GM12878 (cell line): ENCODE measurements around the gene ADCYAP1R1. TPM values are rescaled to one million over a fixed set of nuclear protein-coding genes. Genes with fewer than 3 reads are reported as not detected.

Experiments
- ATAC-seq: fragments of 200-7000 bp; cut with Tn5 transposase; 3 replicates; pipeline ENCODE4 v1.9.1; 2020; ENCODE audit warnings: mild to moderate bottlenecking, moderate library complexity
- BruUV-seq: library from RNA; stranded (reverse); fragments of 400-500 nt; replicated peaks from 2 replicates; lab custom pipeline; 2021; lab: Mats Ljungman, UMichigan
- CTCF ChIA-PET: fragments of 300-600 bp; sonication (Branson Sonifier 250); formaldehyde crosslinking; extraction: SDS; loops from one replicate; lab custom pipeline; 2021; ENCODE audit warnings: inconsistent platforms; lab: Yijun Ruan, JAX
- POLR2A ChIA-PET: fragments of 350-600 bp; formaldehyde crosslinking; extraction: SDS; loops from one replicate; lab custom pipeline; 2021; ENCODE audit warnings: inconsistent platforms; lab: Charles Lee
- RAD21 ChIA-PET: fragments of 300-600 bp; sonication (Branson Sonifier 250); formaldehyde crosslinking; loops from one replicate; lab custom pipeline; 2023; ENCODE audit warnings: antibody characterized with exemption; ENCODE audit not compliant: unreplicated experiment; lab: Charles Lee
- SMC1A ChIA-PET: fragments of 300-600 bp; sonication (Branson Sonifier 250); formaldehyde crosslinking; loops from one replicate; lab custom pipeline; 2023; ENCODE audit not compliant: unreplicated experiment, uncharacterized antibody; lab: Charles Lee
- DNase-seq: peaks from one replicate; pipeline ENCODE4 v3.0.0-alpha.2; 2011; ENCODE audit warnings: low read depth, low spot score
- FAIRE-seq: peaks from 3 replicates; lab custom pipeline; 2011; peaks lifted over from hg19 to GRCh38; lab: Jason Lieb, UNC
- H2AFZ ChIP-seq: 2 replicates; pipeline ENCODE4 v1.6.0; 2011; ENCODE audit warnings: low read depth, low read length, control low read depth; ENCODE audit not compliant: control insufficient read depth
- H3K27ac ChIP-seq: 2 replicates; pipeline ENCODE4 v1.5.1; 2011; ENCODE audit warnings: control low read depth; ENCODE audit not compliant: control insufficient read depth, insufficient read depth
- H3K27me3 ChIP-seq, 2 experiments: replicated peaks in 1 of 2; 2 replicates each; pipeline versions ENCODE4 v1.6.0 to v1.6.1; 2011; ENCODE audit warnings: low read length in 1 of 2; ENCODE audit not compliant: control insufficient read depth in 2 of 2, insufficient read depth in 2 of 2
- H3K36me3 ChIP-seq, 2 experiments: 2 replicates each; pipeline ENCODE4 v1.5.1; 2011; ENCODE audit warnings: low read length in 1 of 2; ENCODE audit not compliant: control insufficient read depth in 2 of 2, insufficient read depth in 2 of 2
- H3K4me1 ChIP-seq: 2 replicates; pipeline ENCODE4 v1.6.1; 2011; ENCODE audit warnings: mild to moderate bottlenecking, low read length, moderate library complexity, mixed read lengths; ENCODE audit not compliant: control insufficient read depth, insufficient read depth
- H3K4me2 ChIP-seq: 2 replicates; pipeline ENCODE4 v1.6.0; 2011; ENCODE audit warnings: control low read depth; ENCODE audit not compliant: control insufficient read depth, insufficient read depth
- H3K4me3 ChIP-seq: fragments of 200-600 bp; sonication (generic); 2 replicates; pipeline ENCODE4 v1.5.1; 2016
- H3K79me2 ChIP-seq: 2 replicates; pipeline ENCODE4 v1.6.0; 2011; ENCODE audit warnings: low read length; ENCODE audit not compliant: control insufficient read depth, insufficient read depth
- H3K9ac ChIP-seq: 2 replicates; pipeline ENCODE4 v1.8.0; 2011; ENCODE audit warnings: low read length, control low read depth, mixed read lengths; ENCODE audit not compliant: control insufficient read depth, insufficient read depth
- H3K9me3 ChIP-seq: replicated peaks from 3 replicates; pipeline ENCODE4 v1.5.1; 2011; ENCODE audit warnings: mild to moderate bottlenecking, low read length; ENCODE audit not compliant: control insufficient read depth, insufficient read depth
- H4K20me1 ChIP-seq: 2 replicates; pipeline ENCODE4 v1.6.0; 2011; ENCODE audit not compliant: control insufficient read depth, insufficient read depth
- BACH1 ChIP-seq: fragments of 450-650 bp; IDR thresholded peaks from 2 replicates; pipeline ENCODE4 v1.6.1; 2017; ENCODE audit warnings: mild to moderate bottlenecking, borderline replicate concordance
- CBX5 ChIP-seq: sonication (generic); IDR thresholded peaks from 2 replicates; pipeline ENCODE4 v1.6.1; 2016; ENCODE audit warnings: low read depth, moderate library complexity, mild to moderate bottlenecking, inconsistent platforms
- MTA2 ChIP-seq: fragments of 450-650 bp; IDR thresholded peaks from 2 replicates; pipeline ENCODE4 v1.6.1; 2016; ENCODE audit warnings: low read depth, mild to moderate bottlenecking, moderate library complexity
- SMAD5 ChIP-seq: IDR thresholded peaks from 2 replicates; pipeline ENCODE4 v1.6.1; 2016; ENCODE audit warnings: antibody characterized with exemption, low read depth
- WGBS: methylation state at CpG from one replicate; pipeline ENCODE4 v1.1.6; 2016; ENCODE audit warnings: low lambda C conversion rate; ENCODE audit not compliant: insufficient replicate concordance, insufficient coverage; ENCODE audit errors: missing lambda C conversion rate; 5-methylcytosine and 5-hydroxymethylcytosine counted together
- in situ Hi-C: fragments of 300-500 bp; cut with MboI; formaldehyde crosslinking; loops from 9 replicates; pipeline ENCODE4 v1.14.3; 2018; ENCODE audit warnings: mixed read lengths
- intact Hi-C: fragments of 100-400 bp; cut with micrococcal nuclease; formaldehyde crosslinking; loops from one replicate; pipeline ENCODE4 v1.14.2; 2022; ENCODE audit not compliant: unreplicated experiment
- polyA plus RNA-seq, 11 experiments: library from polyadenylated mRNA; depleted of rRNA in 4 of 11; unstranded in 6 of 11; stranded (reverse) in 5 of 11; fragments of >200 nt; fragmentation: Nextera tagmentation in 4 of 11; fragmentation: Illumina TruSeq in 1 of 11; extraction: Ambion mirVana in 4 of 11; extraction: Trizol in 1 of 11; gene quantifications; 1 replicate in 1 of 11; 2 replicates in 10 of 11; pipeline versions ENCODE4 v1.2.1 to v1.2.3, GENCODE V29; 2011 to 2016; ENCODE audit warnings: inconsistent platforms in 2 of 11, missing spikeins in 2 of 11, low read depth in 1 of 11
- total RNA-seq, 4 experiments: library from RNA; depleted of rRNA in 3 of 4; stranded (reverse); fragments of >200 nt in 3 of 4; fragmentation: Illumina TruSeq in 1 of 4; extraction: Trizol in 1 of 4; gene quantifications; 2 replicates each; pipeline versions ENCODE4 v1.2.1 to v1.2.3, GENCODE V29; 2013 to 2021
- TF ChIP-seq, protein P1 (sequence below): fragments of 450-650 bp; IDR thresholded peaks from 2 replicates; pipeline ENCODE4 v1.6.1; 2018; ENCODE audit warnings: borderline replicate concordance, mild to moderate bottlenecking; ENCODE audit not compliant: partially characterized antibody
- TF ChIP-seq, protein P2 (sequence below): fragments of 450-650 bp; IDR thresholded peaks from 2 replicates; pipeline ENCODE4 v1.6.1; 2018; ENCODE audit warnings: mild to moderate bottlenecking, low read depth, moderate library complexity; ENCODE audit not compliant: partially characterized antibody
- TF ChIP-seq, protein P3 (sequence below): IDR thresholded peaks from 2 replicates; pipeline ENCODE4 v1.6.1; 2012; ENCODE audit warnings: low read depth, low read length, improper control_type of control experiment
- TF ChIP-seq, protein P4 (sequence below): fragments of 450-650 bp; IDR thresholded peaks from 2 replicates; pipeline ENCODE4 v1.6.1; 2016; ENCODE audit warnings: mild to moderate bottlenecking
- TF ChIP-seq, protein P5 (sequence below): IDR thresholded peaks from 2 replicates; pipeline ENCODE4 v1.6.1; 2012; ENCODE audit warnings: mild to moderate bottlenecking, low read depth, low read length

ADCYAP1R1 gene
- total and polyA plus RNA-seq, 10 of the 15 experiments (the other 5 are each of a cell fraction or from before 2014, with no cell fraction given): not detected

DNA sequence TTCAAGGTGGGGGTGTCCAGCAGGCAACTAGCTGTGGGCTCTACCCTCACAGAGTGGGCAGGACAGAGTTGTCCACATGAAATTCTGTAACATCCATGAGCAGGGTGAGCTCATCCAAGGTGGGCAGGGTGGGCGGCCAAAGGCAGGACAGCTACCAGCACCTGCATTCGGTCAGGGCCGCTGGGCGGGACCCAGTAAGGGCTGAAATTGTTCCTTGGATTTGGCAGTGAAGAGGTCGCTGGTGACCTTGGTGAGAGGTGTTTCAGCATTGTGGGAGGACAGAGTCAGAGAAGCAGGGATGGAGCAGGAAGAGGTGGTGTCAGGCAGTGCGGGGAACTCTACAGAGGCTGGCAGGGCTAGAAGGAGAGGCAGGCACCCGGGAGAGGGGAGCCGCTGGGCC lies 23.9 kb downstream of the ADCYAP1R1 start (continued):
- TF ChIP-seq, protein P1, sequence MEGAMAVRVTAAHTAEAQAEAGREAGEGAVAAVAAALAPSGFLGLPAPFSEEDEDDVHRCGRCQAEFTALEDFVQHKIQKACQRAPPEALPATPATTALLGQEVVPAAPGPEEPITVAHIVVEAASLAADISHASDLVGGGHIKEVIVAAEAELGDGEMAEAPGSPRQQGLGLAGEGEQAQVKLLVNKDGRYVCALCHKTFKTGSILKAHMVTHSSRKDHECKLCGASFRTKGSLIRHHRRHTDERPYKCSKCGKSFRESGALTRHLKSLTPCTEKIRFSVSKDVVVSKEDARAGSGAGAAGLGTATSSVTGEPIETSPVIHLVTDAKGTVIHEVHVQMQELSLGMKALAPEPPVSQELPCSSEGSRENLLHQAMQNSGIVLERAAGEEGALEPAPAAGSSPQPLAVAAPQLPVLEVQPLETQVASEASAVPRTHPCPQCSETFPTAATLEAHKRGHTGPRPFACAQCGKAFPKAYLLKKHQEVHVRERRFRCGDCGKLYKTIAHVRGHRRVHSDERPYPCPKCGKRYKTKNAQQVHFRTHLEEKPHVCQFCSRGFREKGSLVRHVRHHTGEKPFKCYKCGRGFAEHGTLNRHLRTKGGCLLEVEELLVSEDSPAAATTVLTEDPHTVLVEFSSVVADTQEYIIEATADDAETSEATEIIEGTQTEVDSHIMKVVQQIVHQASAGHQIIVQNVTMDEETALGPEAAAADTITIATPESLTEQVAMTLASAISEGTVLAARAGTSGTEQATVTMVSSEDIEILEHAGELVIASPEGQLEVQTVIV: no peak
- TF ChIP-seq SMAD5: no peak
- TF ChIP-seq, protein P2, sequence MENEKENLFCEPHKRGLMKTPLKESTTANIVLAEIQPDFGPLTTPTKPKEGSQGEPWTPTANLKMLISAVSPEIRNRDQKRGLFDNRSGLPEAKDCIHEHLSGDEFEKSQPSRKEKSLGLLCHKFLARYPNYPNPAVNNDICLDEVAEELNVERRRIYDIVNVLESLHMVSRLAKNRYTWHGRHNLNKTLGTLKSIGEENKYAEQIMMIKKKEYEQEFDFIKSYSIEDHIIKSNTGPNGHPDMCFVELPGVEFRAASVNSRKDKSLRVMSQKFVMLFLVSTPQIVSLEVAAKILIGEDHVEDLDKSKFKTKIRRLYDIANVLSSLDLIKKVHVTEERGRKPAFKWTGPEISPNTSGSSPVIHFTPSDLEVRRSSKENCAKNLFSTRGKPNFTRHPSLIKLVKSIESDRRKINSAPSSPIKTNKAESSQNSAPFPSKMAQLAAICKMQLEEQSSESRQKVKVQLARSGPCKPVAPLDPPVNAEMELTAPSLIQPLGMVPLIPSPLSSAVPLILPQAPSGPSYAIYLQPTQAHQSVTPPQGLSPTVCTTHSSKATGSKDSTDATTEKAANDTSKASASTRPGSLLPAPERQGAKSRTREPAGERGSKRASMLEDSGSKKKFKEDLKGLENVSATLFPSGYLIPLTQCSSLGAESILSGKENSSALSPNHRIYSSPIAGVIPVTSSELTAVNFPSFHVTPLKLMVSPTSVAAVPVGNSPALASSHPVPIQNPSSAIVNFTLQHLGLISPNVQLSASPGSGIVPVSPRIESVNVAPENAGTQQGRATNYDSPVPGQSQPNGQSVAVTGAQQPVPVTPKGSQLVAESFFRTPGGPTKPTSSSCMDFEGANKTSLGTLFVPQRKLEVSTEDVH: no peak

DNA sequence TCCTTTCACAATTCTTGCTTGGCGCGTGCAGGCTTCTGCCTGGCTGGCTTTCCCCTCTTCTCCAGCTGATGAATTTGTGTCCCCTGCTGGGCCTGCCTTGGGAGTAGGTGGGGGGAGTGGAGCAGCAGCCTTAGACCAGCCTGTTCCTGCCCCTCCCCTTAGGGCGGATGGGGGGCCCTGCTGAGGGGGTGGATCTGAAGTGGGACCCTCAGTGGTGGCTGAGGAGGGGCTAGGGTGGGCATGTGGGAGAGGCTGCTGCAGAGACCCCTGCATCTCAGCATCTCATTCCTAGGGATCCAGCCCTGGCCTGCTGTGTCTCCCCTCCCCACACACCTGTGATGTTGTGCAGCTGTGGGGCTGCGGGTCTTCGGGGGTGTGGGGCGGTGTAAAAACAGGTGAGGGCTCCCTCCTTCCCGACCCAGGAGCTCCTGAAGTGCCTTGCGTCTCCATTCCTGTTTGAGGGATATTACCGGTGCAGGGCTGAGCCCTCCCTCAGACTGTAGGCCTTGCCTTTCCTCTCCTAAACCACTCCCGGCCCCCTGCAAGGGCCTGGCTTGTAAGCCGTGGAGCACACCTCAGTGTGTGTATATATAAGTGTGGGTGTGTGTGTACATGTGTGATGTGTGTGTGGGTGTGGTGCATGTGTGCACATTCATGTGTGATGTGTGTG lies 24.7 kb downstream of the ADCYAP1R1 start:
- FAIRE-seq (no peak), DNase-seq (no peak), ATAC-seq (no peak)
- no peak overlapping the region for H2AFZ ChIP-seq
- H3K4me1 ChIP-seq: no peaks in the 10 kb centered on the region
- ChIA-PET RAD21 (interaction anchor here (0.5 to 1.2 kb wide), 2 partner anchors 17 to 93 kb away, joined by 3 to 5 read pairs; no protein-coding TSS in a partner anchor), CTCF (no interaction called here), SMC1A (no interaction called here), POLR2A (no interaction called here)
- H3K9me3 ChIP-seq: no peaks in the 10 kb centered on the region
- no TSS peak for BruUV-seq
- H3K4me2 ChIP-seq: no peak overlapping the region
- peaks cover 3 to 11% of the 10 kb centered on the region in 2 experiments for H3K27me3 ChIP-seq
- no peak overlapping the region for H3K4me3 ChIP-seq
- H3K9ac ChIP-seq: no peak overlapping the region
- intact Hi-C loops: no loop called here
- no peaks in the 10 kb centered on the region for H3K79me2 ChIP-seq
- 51% methylated on average over 9 of the region's 11 CpGs for WGBS
- H3K36me3 ChIP-seq: no peaks in the 10 kb centered on the region
- H3K27ac ChIP-seq: no peak overlapping the region
- in situ Hi-C loops: no loop called here
- no peaks in the 10 kb centered on the region for H4K20me1 ChIP-seq
- TF ChIP-seq CBX5: no peak
- TF ChIP-seq, protein P3, sequence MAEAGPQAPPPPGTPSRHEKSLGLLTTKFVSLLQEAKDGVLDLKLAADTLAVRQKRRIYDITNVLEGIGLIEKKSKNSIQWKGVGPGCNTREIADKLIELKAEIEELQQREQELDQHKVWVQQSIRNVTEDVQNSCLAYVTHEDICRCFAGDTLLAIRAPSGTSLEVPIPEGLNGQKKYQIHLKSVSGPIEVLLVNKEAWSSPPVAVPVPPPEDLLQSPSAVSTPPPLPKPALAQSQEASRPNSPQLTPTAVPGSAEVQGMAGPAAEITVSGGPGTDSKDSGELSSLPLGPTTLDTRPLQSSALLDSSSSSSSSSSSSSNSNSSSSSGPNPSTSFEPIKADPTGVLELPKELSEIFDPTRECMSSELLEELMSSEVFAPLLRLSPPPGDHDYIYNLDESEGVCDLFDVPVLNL: no peak
- TF ChIP-seq, protein P4, sequence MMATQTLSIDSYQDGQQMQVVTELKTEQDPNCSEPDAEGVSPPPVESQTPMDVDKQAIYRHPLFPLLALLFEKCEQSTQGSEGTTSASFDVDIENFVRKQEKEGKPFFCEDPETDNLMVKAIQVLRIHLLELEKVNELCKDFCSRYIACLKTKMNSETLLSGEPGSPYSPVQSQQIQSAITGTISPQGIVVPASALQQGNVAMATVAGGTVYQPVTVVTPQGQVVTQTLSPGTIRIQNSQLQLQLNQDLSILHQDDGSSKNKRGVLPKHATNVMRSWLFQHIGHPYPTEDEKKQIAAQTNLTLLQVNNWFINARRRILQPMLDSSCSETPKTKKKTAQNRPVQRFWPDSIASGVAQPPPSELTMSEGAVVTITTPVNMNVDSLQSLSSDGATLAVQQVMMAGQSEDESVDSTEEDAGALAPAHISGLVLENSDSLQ: no peak
- no peak for TF ChIP-seq BACH1
- no peak for TF ChIP-seq MTA2
- TF ChIP-seq, protein P5, sequence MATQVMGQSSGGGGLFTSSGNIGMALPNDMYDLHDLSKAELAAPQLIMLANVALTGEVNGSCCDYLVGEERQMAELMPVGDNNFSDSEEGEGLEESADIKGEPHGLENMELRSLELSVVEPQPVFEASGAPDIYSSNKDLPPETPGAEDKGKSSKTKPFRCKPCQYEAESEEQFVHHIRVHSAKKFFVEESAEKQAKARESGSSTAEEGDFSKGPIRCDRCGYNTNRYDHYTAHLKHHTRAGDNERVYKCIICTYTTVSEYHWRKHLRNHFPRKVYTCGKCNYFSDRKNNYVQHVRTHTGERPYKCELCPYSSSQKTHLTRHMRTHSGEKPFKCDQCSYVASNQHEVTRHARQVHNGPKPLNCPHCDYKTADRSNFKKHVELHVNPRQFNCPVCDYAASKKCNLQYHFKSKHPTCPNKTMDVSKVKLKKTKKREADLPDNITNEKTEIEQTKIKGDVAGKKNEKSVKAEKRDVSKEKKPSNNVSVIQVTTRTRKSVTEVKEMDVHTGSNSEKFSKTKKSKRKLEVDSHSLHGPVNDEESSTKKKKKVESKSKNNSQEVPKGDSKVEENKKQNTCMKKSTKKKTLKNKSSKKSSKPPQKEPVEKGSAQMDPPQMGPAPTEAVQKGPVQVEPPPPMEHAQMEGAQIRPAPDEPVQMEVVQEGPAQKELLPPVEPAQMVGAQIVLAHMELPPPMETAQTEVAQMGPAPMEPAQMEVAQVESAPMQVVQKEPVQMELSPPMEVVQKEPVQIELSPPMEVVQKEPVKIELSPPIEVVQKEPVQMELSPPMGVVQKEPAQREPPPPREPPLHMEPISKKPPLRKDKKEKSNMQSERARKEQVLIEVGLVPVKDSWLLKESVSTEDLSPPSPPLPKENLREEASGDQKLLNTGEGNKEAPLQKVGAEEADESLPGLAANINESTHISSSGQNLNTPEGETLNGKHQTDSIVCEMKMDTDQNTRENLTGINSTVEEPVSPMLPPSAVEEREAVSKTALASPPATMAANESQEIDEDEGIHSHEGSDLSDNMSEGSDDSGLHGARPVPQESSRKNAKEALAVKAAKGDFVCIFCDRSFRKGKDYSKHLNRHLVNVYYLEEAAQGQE: no peak
